GM12865 (cell line): ENCODE results near the gene RPRD2.

Source experiments
- DNase-seq: peaks from one replicate; pipeline ENCODE4 v3.0.0; 2010; ENCODE audit warnings: low read depth
- H3K4me3 ChIP-seq: 2 replicates; pipeline ENCODE4 v1.5.1; 2011; ENCODE audit warnings: mild to moderate bottlenecking, low read depth, low read length, control low read depth
- CTCF ChIP-seq: IDR thresholded peaks from 2 replicates; pipeline ENCODE4 v1.5.1; 2011; ENCODE audit warnings: low read length, control low read depth, low read depth, inconsistent platforms; ENCODE audit not compliant: insufficient read depth; ENCODE audit errors: missing control alignments

The RPRD2 gene

GRCh38 chr1:150372580-150372979 is 8.6 kb downstream of the RPRD2 start:
- DNase-seq = no peak
- H3K4me3 ChIP-seq = no peak overlapping the region
- TF ChIP-seq CTCF = no peak

DNA sequence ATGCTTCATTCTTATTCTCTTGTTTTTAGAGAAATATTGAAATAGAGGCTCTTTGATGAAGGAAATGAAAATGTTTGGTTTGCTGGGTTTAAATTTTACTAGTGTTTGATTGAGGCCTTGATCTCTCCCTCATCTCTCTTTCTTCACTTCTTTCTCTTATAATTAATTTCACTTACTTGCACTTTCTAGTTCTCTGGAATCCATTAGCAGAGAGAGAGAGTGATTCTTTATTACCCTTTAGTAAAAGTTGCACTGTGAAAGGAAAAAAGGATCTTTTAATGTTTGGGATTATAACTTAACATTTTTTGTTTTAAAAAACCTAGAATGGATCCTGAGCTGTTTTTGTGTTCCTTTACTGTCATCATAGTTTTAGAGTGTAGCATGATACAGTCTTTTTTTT is 12.2 kb downstream of the RPRD2 start:
- TF ChIP-seq CTCF = no peak
- no peak for DNase-seq

DNA sequence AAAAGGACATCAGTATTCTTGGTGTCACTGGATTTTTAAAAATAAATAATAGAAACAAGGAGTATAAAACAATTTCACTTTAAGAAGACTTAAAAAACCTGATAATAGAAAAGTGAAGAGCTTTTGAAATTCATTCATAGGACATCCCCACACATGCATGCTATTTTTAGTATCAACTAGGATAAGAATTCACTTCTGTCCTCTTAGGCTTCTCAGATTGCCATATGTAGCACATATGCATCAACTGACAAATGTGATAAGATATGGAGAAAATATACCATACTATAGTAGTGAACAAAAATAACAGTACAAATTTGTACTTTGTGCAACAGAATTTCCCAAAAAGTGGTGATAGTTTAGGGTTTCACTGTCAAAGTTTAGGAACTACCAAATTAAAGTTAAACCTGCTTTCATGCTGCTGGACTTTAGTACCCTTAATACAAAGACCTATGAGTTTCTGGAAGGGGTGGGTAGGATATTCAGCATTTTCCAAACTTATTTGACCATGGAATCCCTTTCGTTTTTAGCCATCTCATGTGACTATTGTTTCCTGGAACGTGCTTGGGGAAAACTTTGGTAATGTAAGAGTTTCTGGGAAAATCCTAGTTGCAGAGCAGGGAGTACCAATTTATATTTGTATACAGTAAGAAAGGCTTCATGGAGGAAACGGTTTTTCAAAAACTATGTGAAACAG is 19.8 kb downstream of the RPRD2 start:
- H3K4me3 ChIP-seq = no peak overlapping the region
- TF ChIP-seq CTCF = no peak
- DNase-seq = no peak

More for the DNA sequence above, 12.2 kb downstream of the RPRD2 start:
- no peak overlapping the region for H3K4me3 ChIP-seq

GRCh38 chr1:150385537-150386445 is 21.8 kb downstream of the RPRD2 start:
- peak; percentile 18 for DNase-seq
- TF ChIP-seq CTCF = no peak

DNA sequence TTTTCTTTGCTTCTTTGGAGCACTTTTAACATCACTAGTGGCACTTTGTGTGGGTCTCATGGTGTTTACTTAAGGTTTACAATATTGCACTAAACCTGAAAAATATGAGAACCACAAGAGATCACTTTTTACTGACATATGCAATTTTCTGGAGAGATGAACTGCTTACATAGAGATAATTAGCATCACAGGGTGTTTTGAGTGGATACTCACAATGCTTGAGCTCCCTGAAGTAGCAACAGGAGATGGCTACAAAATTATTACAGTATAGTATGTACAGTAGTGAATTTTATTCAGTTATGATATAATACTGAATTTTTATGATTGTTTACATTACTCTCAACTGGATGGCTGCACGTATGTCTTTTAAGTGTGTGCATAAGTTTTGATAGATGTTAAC is 22.6 kb downstream of the RPRD2 start:
- H3K4me3 ChIP-seq = no peak overlapping the region
- no peak for TF ChIP-seq CTCF
- DNase-seq = no peak

More at GRCh38 chr1:150385537-150386445, 21.8 kb downstream of the RPRD2 start:
- no peak overlapping the region for H3K4me3 ChIP-seq

GRCh38 chr1:150387200-150387599 is 23.3 kb downstream of the RPRD2 start:
- no peak for DNase-seq
- no peak for TF ChIP-seq CTCF
- H3K4me3 ChIP-seq = no peak overlapping the region
